Measurements from ENCODE around the gene TMEM63C.

GRCh38 chr14:77200406-77200985, 18.9 kb downstream of the TMEM63C start:
- TF ChIP-seq POLR2AphosphoS5 (IDR thresholded peaks at IDR 0.05) = no peak
- TF ChIP-seq CTCF (IDR thresholded peaks at IDR 0.05) = no peak
